GM18507 (cell line): ENCODE results near the gene RHBDL1.
A peak's percentile ranks its signal among the peaks of the same experiment; 100 is the strongest.

Experiments
- DNase-seq: peaks from one replicate; pipeline ENCODE4 v3.0.0; 2011; ENCODE audit warnings: low read depth; ENCODE audit not compliant: insufficient read length; ENCODE audit errors: extremely low spot score
- FAIRE-seq: peaks from 2 replicates; lab custom pipeline; 2011; peaks lifted over from hg19 to GRCh38; lab: Jason Lieb, UNC

The RHBDL1 gene

GRCh38 chr16:671353-672131, 3.9 kb upstream of the RHBDL1 start:
- FAIRE-seq (no peak), DNase-seq (no peak)

DNA sequence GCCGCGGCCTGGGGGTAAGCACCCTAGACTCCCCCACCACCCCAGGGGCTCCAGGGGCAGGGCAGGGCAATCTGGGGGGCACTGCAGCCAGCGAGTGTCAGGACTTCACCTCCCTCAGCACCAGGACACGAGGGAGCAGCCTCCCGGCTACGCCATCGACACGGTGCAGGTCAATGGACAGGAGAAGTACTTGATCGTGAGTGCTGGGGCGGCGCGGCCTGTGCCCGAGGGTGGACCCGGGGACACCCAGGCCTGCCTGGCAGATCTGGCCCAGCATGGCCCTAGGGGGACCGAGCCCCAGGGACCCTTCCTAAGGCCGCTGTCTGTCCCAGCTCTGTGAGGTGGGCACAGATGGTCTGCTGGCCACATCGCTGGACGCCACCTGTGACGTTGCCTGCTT, 3.1 kb upstream of the RHBDL1 start:
- DNase-seq = no peak
- FAIRE-seq = no peak

GRCh38 chr16:672851-673250, 2.6 kb upstream of the RHBDL1 start:
- no peak for FAIRE-seq
- no peak for DNase-seq

GRCh38 chr16:673399-673991, 2.0 kb upstream of the RHBDL1 start:
- no peak for FAIRE-seq
- no peak for DNase-seq

GRCh38 chr16:674214-674881, 1.1 kb upstream of the RHBDL1 start:
- DNase-seq (no peak), FAIRE-seq (no peak)

GRCh38 chr16:675884-676564, 553 bp downstream of the RHBDL1 start:
- FAIRE-seq (no peak), DNase-seq (no peak)

DNA sequence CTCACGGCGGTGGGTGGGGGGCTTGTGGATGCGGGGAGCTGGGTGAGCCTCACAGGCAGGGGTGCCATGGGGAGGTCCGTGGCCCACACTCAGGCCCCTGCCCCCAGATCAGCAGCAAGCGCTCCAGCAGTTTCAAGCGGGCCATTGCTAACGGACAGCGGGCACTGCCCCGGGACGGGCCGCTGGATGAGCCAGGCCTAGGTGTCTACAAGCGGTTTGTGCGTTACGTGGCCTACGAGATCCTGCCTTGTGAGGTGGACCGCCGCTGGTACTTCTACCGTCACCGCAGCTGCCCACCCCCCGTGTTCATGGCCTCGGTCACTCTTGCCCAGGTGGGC, 1.1 kb downstream of the RHBDL1 start:
- FAIRE-seq (no peak), DNase-seq (no peak)

- DNase-seq = no peak
- no peak for FAIRE-seq
These were observed 1.4 kb downstream of the RHBDL1 start for GRCh38 chr16:676913-677312.

- no peak for FAIRE-seq
- DNase-seq = no peak
These were observed 2.1 kb downstream of the RHBDL1 start for GRCh38 chr16:677316-678190.

- FAIRE-seq (no peak), DNase-seq (no peak)
These were observed 2.9 kb downstream of the RHBDL1 start for GRCh38 chr16:678209-678857.

GRCh38 chr16:678858-679813, 3.7 kb downstream of the RHBDL1 start:
- FAIRE-seq = no peak
- DNase-seq = no peak

- DNase-seq (peak; percentile 62), FAIRE-seq (peak; percentile 73)
These were observed 4.5 kb downstream of the RHBDL1 start, which contains the start of gene STUB1 for GRCh38 chr16:679814-680624. TSS of gene STUB1 (plus strand) at chr16:680410. CDS start at chr16:680526, 116 bp downstream.

- DNase-seq = no peak
- no peak for FAIRE-seq
These were observed 5.1 kb downstream of the RHBDL1 start for GRCh38 chr16:680625-680945.

DNA sequence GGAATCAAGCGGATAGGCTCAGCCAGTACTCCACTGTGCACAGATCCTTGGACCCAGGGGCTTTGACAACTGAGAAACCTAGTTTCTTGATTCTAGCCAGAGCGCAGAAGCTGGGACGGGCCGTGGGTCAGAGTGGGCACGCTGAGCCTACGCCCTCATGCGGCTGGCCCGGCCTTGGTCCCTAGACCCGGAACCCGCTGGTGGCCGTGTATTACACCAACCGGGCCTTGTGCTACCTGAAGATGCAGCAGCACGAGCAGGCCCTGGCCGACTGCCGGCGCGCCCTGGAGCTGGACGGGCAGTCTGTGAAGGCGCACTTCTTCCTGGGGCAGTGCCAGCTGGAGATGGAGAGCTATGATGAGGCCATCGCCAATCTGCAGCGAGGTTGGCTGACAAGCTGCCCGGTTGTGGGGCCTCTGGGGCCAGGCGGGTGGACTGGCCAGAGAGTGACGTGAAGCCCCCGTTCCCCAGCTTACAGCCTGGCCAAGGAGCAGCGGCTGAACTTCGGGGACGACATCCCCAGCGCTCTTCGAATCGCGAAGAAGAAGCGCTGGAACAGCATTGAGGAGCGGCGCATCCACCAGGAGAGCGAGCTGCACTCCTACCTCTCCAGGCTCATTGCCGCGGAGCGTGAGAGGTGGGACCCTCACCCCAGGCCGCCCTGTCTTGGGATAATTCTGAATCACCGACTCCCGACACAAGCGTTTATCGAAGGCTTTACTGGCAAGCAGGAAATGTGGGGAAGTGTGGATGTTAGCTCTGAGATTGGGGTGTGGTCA, 5.7 kb downstream of the RHBDL1 start:
- DNase-seq (no peak), FAIRE-seq (peak; percentile 54)

- FAIRE-seq (no peak), DNase-seq (no peak)
These were observed 6.4 kb downstream of the RHBDL1 start for GRCh38 chr16:681746-682427.
